NCI-H1105 treated with DMSO at 0.1 percent for 48 hours (cell line): ENCODE results near the gene DCTN3.

Experiments
- DNase-seq: peaks from one replicate; lab custom pipeline; 2025; lab: John Stamatoyannopoulos, UW

DCTN3 gene

GRCh38 chr9:34623374-34624235 lies 3.3 kb upstream of the DCTN3 start:
- no peak for DNase-seq

GRCh38 chr9:34615132-34615531 lies 5.2 kb downstream of the DCTN3 start:
- no peak for DNase-seq

- DNase-seq, result peak; percentile 75
Measured at GRCh38 chr9:34612788-34613390, 7.4 kb downstream of the DCTN3 start.

- peak; percentile 60 for DNase-seq
Measured at GRCh38 chr9:34611811-34612787, 8.2 kb downstream of the DCTN3 start, which contains the start of gene RPP25L. RPP25L (minus strand) TSS chr9:34612097; CDS start chr9:34611296, 801 bp downstream.

GRCh38 chr9:34611251-34611810 lies 9.0 kb downstream of the DCTN3 start:
- no peak for DNase-seq

- DNase-seq, result no peak
Measured at GRCh38 chr9:34610434-34611206, 9.7 kb downstream of the DCTN3 start.

GRCh38 chr9:34607331-34607730 lies 13.0 kb downstream of the DCTN3 start:
- DNase-seq, result no peak

- DNase-seq, result no peak
Measured at GRCh38 chr9:34606905-34607304, 13.4 kb downstream of the DCTN3 start.

- no peak for DNase-seq
Measured at GRCh38 chr9:34606190-34606589, 14.1 kb downstream of the DCTN3 start.

- peak; percentile 67 for DNase-seq
Measured at GRCh38 chr9:34603610-34604231, 16.6 kb downstream of the DCTN3 start.

- DNase-seq, result no peak
Measured at GRCh38 chr9:34601937-34602573, 18.2 kb downstream of the DCTN3 start.

- no peak for DNase-seq
Measured at GRCh38 chr9:34600908-34601307, 19.4 kb downstream of the DCTN3 start.

GRCh38 chr9:34599546-34599945 lies 20.7 kb downstream of the DCTN3 start:
- DNase-seq, result no peak

GRCh38 chr9:34594177-34594576 lies 26.1 kb downstream of the DCTN3 start:
- no peak for DNase-seq

- no peak for DNase-seq
Measured at GRCh38 chr9:34592895-34593601, 27.2 kb downstream of the DCTN3 start.

GRCh38 chr9:34591917-34592866 lies 28.1 kb downstream of the DCTN3 start:
- DNase-seq, result no peak

GRCh38 chr9:34591248-34591916 lies 28.9 kb downstream of the DCTN3 start:
- peak; percentile 44 for DNase-seq
